Stimulated activated CD8-positive, alpha-beta memory T cell treated with anti-CD3 and anti-CD28 coated beads, Interleukin-7, amount 100 ng/mL, for 1 hour (primary cell): ENCODE data around the gene GCFC2.
A peak's percentile ranks its signal among the peaks of the same experiment; 100 is the strongest.
"Not testable (repeated sequence)": the region's sequence is repeated elsewhere in the genome, so short reads cannot be mapped to it uniquely, and the experiment has no call there.

ENCODE experiments used
- DNase-seq, 2 donors: peaks; one replicate each; pipeline ENCODE4 v3.0.0-alpha.2; 2020; ENCODE audit warnings: low read depth in 2 of 2

Gene GCFC2

DNA sequence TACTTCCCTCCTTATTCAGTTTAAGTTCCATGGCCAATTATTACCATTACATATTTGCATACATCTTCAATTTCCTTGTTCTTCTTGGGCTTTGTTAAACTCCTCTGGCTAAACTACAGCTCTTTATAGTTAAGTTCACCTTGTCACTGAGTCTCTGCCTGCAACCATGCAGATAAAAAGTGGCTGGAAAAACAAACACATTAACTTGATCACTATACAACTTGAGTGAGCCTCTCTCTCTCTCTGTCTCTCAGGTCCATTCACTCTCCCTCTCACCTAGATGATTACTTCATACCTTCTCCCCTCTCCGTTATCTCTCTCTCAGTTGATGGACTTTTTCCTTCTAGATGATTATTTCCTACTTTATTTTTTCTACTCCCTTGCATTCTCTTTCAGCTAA, 30.3 kb downstream of the GCFC2 start:
- DNase-seq = no peak

GRCh38 chr2:75679556-75679955, 31.2 kb downstream of the GCFC2 start:
- no peak for DNase-seq

DNA sequence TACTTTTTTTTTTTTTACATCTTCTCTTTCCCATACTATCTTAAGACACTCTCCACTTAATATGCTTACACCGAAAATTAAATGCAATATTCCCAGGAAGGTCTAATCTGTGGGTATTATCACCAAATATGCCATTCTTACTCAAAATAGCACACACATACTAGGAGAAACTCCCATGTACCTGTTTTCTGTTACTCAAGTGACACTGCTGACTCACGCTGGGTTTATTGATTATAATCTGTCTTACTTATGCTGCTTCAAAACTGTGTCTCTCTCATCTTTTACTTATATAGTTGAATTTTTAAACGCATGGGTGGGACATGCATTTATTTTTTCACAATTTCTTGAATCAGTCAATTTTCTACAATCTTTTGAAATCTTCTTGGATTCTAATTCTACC, 34.3 kb downstream of the GCFC2 start:
- DNase-seq = no peak

DNA sequence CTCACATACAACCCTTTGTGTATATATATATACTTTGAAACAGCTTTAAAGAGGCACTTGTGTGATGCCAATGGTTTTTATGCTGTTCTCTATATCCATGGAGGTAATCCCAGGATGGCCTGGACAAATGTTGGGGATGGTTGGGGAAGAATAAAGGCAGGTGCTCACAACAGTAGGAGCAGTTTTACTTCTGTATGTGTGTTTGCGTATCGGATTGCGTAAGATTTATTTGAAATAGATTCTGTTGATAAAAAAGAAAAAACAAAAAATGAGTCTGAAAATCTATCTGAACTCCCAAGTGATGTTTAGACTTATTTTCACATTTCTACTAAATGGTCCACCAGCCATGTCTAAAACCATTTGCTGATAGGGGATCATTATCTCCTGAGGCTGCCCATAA, 34.8 kb downstream of the GCFC2 start:
- DNase-seq = no peak

DNA sequence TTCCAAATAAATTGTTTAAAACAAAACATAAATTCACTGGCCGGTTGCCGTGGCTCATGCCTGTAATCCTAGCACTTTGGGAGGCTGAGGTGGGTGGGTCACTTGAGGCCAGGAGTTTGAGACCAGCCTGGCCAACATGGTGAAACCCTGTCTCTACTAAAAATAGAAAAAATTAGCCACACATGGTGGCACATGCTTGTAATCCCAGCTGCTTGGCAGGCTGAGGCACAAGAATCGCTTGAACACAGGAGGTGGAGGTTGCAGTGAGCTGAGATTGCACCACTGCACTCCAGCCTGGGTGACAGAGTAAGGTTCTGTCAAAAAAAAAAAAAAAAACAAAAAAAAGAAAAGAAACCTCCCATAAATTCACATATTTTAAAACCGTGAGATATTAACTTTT, 35.3 kb downstream of the GCFC2 start:
- DNase-seq = not testable (repeated sequence)

DNA sequence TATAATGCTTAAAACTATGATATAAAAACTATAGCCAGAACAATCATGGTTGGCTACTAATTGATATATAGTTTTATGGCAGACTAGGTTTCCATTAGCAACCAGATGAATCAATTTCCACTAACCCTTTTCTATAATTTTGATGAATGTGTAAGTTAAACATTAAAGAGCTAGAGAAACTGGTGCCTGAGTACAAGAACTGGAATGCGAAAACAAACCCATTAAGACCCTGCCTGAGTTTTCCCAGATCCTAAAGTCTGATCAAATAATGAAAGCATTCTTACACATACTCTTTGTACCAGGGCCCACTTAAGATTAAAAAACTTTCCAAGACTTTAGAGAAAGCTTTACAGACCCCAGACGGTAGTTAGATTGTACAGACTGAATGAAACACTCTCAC, 42.8 kb downstream of the GCFC2 start:
- DNase-seq = no peak

DNA sequence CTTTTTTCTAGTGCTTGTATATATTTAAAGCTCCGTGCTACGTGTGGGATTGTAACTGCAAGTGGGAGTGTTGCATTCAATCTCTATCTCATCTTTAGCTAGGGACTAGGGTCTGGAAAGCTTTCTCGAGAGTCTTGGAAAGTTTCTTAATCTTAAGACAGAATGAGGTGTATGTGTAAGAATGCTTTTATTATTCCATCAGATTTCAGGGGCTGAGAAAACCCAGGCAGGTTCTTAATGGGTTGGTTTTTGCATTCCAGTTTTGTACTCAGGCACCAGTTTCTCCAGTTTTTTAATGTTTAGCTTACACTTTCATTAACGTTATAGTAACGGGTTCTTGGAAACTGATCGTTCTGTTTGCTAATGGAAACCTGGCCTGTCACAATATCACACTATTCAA, 43.8 kb downstream of the GCFC2 start:
- no peak for DNase-seq

DNA sequence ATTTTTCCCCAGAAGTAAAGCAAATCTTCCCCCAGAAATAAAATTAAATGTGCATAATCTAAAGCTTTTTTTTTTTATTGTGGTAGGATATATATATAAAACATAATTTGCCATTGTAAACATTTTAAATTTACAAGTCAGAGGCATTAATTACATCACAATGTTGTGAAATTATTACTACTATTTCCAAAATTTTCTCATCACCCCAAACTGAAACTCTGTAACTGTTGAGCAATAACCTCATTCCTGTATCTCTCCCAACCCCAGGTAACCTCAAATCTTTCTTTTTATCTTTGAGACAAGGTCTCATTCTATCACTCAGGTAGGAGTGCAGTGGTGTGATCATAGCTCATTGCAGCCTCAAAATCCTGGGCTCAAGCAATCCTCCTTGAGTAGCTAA, 52.9 kb downstream of the GCFC2 start:
- no peak for DNase-seq

GRCh38 chr2:75656563-75656962, 54.2 kb downstream of the GCFC2 start:
- DNase-seq = no peak

- no peak for DNase-seq
Observed at GRCh38 chr2:75655861-75656260, 54.9 kb downstream of the GCFC2 start.

- DNase-seq = no peak
Observed at GRCh38 chr2:75654012-75654411, 56.7 kb downstream of the GCFC2 start.

- DNase-seq = no peak
Observed at GRCh38 chr2:75647771-75648170, 62.9 kb downstream of the GCFC2 start.

- peak; percentile 41 to 43 for DNase-seq
Observed at GRCh38 chr2:75646583-75647425, 63.9 kb downstream of the GCFC2 start, which contains the start of gene MRPL19. MRPL19 (plus strand) TSS chr2:75646783; CDS start chr2:75646808, 25 bp downstream.

- DNase-seq = no peak
Observed at GRCh38 chr2:75646090-75646582, 64.6 kb downstream of the GCFC2 start.

DNA sequence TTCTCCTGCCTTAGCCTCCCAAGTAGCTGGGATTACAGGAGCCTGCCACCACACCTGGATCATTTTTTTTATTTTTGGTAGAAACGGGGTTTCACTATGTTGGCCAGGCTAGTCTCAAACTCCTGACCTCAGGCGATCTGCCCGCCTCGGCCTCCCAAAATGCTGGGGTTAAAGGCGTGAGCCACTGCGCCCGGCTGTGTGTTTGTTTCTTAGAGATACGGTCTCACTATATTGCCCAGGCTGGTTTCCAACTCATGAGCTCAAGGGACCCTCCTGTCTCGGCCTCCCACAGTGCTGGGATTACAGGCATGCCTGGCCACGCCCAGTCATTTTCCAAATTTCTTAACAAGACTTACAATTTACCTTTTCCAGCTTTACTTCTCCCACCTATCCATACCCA, 65.1 kb downstream of the GCFC2 start:
- DNase-seq = no peak

- DNase-seq = no peak
Observed at GRCh38 chr2:75643980-75644379, 66.7 kb downstream of the GCFC2 start.

DNA sequence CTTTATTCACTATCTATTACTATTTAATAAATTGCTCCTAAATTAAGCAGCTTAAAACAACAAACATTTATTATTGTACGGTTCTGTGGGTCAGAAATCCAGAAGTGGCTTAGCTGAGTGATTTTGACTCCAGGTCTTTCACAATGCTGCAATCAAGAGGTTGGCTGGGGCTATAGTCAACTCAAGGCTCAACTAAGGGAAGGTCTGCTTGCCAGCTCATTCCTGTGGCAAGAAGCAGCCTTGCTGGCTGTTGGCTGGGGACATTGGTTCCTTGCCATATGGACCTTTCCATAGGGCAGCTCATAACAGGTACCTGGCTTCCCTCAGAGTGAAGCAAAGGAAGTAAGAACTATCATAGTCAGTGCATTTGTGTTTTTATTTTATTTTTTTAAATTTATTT, 69.1 kb downstream of the GCFC2 start:
- no peak for DNase-seq

DNA sequence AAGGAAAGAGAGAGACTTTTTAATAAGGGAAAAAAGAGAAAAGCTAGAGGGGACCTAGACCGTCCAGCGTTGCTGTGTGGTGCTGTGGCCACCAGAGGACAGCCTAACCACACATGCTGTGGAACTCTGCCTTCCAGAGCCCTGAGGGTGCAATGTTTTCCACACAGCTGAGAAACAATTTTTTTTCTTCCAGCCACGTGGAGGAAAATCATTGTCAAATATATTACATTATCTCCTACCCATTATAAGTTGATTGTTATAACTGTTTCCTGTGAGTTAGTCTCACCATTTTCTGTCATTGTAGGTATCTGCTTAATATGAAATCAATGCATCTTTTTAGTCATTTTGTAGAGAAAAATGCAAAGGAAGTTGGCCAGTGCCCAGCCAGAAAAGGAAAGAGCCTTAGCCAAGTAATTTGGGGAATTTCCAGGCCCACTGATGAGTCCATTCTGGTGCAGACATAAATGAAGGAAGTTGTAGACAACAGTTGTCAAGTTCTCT, 70.0 kb downstream of the GCFC2 start:
- DNase-seq = peak; percentile 22 to 25

- DNase-seq = no peak
Observed at GRCh38 chr2:75637568-75637967, 73.1 kb downstream of the GCFC2 start.

DNA sequence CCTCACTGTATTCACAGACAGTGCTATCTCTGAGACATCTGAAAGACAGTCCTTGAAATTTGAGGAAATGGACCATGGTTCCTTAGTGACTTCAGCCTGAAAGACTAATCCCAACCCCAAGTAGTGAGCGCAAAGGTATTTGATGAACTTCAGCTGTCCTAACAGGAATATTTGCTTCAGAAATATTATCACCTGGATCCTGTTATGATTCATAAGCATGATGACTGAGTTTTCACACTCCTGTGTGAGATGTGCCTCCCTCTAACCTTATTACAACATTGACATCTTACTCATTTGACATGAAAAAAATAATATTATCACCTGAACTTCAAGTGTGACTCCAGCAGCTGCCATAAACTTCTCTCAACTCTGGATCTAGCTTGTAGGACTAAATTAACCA, 75.8 kb downstream of the GCFC2 start:
- no peak for DNase-seq

- DNase-seq = no peak
Observed at GRCh38 chr2:75633620-75634019, 77.1 kb downstream of the GCFC2 start.

DNA sequence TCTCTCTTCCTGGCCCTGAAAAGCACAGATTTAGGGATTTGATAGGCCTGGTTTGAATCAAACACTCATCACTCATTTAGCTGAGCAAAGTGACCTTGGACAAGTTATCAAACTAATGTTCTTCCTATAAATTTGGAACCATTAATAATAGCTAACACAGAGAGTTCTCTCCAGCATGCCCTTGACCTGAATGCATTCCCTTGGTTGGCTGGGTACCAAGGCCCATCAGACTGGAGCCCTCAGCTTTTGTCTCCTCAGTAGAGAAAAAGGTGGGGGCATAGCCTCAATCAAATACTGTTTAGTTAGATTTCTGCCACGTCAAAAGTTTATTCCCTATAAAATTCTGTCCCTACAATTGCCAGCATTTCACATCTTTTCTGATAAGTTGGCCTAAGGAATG, 77.9 kb downstream of the GCFC2 start:
- DNase-seq = no peak

GRCh38 chr2:75632091-75632701, 78.5 kb downstream of the GCFC2 start:
- DNase-seq = no peak
